Stimulated activated CD8-positive, alpha-beta memory T cell treated with anti-CD3 and anti-CD28 coated beads, Interleukin-2, amount 100 ng/mL, for 48 hours (primary cell): ENCODE results near the gene INPP5A.
"Not testable (repeated sequence)": the region's sequence is repeated elsewhere in the genome, so short reads cannot be mapped to it uniquely, and the experiment has no call there.

Experiments used
- DNase-seq, 2 donors: peaks; one replicate each; pipeline ENCODE4 v3.0.0-alpha.2; 2020; ENCODE audit warnings: low read depth in 2 of 2

Gene INPP5A

DNA sequence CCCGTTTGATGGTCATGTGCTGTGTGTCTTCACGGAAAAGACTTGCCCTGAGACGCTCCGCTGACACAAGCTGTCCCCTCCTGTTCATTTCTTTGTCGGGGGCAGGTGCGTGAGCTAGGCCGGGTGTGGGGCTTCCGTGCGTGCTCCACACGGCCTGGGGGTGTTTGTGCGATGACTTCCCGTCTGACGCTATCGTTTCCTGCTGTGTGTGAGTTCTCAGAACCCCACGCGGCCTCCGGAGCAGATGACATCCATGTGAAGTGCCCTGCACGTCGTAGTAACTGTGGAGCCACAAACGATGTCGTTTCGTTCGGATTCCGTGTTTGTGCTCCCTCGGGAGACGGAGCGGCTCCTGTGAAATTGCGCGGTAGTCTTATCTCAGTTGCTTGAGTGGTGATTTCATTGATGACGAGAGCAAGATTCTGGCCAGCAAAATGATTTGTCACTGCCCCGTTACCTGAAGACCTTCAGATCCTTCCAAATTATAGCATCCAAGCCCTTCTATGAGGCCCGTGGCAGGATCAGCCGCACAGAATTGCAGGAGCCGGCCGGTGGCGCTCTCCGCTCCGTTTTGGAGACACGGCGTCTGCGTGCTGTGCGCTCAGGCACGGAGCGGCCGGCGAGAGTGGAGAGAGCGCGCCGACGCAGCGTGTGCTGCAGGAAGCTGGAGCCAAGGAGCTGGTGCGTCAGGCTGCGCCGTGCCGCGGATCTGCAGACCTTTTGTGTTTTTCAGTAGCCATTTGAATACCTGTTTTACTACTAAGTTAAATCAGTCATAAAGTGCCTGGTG is 153.4 kb downstream of the INPP5A start:
- no peak for DNase-seq

GRCh38 chr10:132691711-132692153 is 154.1 kb downstream of the INPP5A start:
- DNase-seq = no peak

DNA sequence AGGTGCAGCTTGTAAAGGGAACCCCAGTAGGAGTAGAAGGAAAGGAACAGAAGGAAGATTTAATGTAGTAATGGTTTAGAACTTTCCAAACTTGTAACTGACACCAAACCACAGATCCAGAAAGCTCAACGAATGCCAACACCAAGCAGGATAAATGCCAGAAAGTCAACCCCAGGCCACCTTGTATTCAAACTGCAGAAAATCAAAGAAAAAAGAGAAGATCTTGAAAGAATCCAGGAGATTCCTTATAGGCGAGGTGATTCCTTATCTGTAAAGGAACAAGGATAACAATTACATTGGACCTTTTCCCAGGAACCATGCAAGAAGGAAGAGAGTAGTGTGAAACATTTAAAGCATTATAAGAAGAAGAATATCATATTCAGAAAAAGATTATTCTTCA is 154.7 kb downstream of the INPP5A start:
- no peak for DNase-seq

- no peak for DNase-seq
These were observed 156.1 kb downstream of the INPP5A start for GRCh38 chr10:132693676-132694075.

DNA sequence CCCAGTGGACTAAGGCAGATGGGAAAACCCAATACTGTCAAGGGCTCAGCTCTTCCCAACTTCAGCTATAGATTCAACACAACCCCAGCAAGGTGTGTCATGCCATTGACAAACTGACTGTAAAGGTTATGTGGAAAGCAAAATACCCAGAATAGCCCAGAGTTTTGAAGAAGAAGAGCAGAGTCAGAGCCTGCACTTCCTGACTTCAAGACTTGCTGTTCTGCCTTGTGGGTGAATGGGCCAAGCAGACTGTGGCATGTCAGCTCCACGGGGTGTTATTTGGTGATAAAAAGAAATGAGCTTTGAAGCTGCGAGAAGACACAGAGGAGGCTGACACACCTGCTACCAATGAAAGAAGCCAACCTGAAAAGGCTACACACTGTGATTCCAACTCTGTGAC is 158.6 kb downstream of the INPP5A start:
- DNase-seq = no peak

DNA sequence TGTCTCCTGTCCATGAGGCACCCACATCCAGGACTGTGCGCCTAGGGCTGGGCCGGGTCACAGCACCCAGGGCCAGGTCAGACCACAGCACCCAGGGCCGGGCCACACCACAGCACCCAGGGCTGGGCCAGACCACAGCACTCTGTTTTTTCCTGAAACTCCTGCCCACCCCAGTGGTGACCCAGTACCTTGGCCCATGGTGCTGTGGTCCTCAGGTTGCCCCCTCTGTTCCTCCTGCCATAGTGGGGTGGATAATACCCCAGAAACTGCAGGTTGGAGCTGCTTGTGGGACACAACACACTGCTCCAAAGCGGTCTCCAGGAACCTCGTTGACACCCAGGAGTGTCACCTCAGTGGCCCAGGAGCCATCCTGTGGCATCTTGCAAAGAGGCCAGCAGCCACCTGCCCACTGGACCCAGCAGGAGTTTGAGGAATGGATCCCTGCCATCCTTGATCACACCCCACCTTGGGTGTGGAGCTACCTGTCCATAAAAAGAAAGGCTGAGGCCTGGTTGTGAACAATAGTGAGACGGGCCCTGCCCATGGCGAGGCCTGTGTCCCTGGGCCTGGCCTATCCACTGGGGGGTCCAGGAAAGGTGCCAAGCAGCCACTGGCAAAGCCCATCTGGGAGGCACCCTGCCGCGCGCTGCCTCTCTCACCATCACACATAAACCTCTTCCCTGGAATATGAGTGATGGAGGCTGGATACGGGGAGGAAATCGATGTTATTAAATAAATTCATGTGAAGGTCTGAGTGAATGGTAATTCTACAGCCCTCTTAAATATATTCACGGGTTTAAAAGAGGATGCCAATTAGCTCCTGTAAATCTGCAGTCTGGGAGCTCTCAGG is 159.4 kb downstream of the INPP5A start:
- no peak for DNase-seq

DNA sequence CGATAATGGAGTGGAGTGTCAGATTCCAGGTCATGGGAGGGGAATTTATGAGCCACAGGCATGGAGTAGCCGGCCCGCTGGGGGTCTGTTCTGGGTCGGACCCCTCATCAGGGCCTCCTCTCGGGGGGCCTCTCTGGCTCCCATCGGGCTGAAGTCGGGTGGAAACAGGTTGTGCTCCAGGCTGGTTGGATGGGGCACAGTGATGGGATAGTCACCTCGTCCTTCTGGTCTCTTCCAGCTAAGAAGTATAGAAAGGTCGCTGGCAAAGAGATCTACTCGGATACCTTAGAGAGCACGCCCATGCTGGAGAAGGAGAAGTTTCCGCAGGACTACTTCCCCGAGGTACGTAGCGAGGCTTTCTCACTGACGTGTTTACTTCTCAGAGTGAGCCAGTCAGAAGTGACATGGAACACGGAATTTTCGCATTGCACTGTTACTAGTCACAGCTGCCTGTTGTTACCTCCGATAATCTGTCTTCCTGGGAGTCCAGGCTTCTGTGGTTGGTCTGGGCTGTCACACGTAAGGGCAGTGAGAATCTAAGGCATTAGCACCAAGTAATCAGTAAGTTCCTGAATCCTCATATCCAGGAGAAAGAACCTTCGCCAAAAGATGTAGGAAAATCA is 160.1 kb downstream of the INPP5A start:
- DNase-seq = no peak

DNA sequence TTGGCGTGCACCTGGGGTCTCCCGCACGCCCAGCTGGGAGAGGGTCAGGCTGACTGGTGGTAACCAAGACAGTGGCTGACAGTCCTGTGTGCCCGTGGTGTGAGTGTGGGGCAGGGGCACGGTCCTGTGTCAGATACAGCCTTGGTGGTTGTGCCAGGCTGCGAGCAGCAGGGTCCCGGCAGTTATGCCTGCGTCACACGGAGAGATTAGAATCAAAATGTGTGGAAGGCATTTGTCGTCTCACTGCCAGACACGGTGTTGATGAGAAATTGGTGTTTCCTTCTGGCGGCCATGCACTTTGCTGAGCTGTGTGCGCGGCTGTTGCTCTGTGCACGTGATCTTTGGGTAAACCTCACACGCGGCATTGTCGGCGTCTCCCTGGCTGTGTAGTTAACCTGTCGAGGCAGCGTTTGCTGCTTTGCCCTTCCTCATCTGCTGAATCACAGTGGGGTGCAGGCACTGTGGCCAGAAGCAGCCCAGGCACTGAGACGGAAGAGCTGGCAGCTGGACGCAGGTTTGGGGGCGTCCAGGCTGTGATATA is 160.7 kb downstream of the INPP5A start:
- no peak for DNase-seq

- DNase-seq = no peak
These were observed 161.3 kb downstream of the INPP5A start for GRCh38 chr10:132698761-132699391.

- no peak for DNase-seq
These were observed 162.0 kb downstream of the INPP5A start for GRCh38 chr10:132699411-132700155.

DNA sequence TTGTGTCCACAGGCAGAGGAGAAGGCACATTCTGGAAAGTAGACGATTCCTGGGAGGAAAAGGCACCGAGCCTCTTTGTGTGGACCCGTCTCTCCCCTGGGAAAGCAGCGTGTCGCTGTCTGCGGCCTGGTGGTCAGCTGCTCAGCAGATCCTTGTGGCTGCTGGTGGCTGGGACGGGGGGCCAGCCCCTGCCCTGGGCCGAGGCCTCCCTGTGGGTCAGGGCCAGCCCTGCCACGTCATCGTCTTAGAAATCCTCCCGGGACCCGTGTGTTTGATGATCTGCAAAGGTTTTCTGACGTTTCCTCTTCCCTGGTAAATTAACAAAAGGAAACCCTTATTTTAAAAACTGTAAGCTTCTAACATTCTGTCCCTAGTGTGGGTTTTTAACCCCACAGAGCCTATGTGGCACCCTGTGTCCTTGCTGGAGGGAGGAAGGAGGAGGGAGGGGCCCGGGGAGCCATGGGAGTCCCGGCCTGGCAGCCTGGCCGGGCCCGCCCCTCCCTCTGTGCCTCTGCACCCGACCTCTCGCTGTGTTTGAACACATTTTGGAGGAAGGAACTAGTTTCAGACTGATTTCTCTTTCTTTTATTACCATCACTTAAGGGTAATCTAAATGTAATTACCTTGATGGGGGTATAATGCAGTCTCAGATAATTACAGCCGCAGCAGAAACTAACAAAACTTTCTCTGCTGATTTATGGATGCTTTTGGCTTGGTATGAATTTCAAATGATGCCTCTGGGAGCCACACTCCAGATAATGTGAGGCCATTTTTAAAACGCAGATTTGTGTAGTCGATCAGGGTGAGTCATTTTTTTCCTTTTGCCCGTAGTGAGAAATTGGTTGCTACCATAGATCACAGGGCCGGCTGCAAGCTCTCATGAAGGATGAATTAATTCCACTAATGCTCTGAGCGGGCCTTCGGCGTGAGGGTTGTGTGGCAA is 162.8 kb downstream of the INPP5A start:
- no peak for DNase-seq

DNA sequence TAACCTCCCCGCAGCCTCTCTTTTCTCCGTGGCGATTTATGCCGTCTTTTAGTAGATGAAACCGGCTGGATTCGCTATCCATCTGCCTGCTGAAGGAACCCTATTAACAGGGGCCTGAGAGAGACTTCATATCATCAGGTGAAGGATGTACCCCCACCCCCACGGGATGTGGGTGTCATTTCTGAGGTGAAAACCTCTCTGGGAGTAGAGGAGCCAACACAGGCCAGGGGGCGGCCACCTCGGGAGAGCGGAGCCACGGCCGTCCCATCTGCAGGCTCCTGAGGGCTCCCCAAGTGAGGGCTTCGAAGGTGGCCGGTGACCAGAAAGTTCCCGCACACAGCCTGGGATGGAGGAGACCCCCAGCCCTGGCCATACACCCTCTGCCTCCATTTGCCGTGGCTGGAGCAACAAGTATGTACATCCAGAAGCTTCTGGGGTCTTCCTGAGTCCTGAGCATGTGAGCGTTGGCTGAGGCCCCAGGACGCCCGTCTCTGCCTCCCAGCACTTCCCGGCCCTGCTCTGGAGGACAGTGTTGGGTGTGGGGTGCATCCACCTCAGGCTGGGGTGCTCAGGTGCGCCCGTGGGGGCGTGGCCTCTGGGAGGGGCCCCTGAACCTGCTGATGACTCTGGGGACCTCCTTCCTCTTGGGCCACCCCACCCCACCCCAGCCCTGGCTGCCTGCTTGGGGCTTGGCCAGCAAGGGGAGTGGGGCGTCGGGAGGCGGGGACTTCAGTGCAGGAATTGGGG is 163.7 kb downstream of the INPP5A start:
- no peak for DNase-seq

DNA sequence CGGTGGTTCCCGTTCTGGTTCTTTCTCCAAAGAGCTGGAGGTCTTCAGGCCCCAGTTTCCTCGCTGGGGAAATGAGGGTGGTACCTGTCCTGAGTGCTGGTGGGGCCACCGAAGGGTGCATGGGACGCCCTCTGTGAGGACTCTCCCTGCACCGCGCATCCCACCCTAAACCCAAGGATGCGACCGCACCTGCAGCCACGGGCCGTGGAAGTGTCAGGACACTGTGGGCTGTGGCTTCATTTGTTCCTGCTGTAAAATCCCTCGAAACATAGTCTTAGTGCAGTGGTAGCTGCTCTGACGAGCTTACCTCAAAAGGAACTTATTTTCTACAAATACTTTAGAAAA is 164.2 kb downstream of the INPP5A start:
- no peak for DNase-seq

- no peak for DNase-seq
These were observed 165.2 kb downstream of the INPP5A start for GRCh38 chr10:132702601-132703418.

GRCh38 chr10:132703419-132704007 is 165.9 kb downstream of the INPP5A start:
- no peak for DNase-seq

- no peak for DNase-seq
These were observed 166.6 kb downstream of the INPP5A start for GRCh38 chr10:132704008-132704814.

GRCh38 chr10:132704815-132705064 is 167.2 kb downstream of the INPP5A start:
- not testable (repeated sequence) for DNase-seq
